Mesothelial cell of epicardium (in vitro differentiated cells): Measurements from ENCODE around the gene LRRC10. TPM values are rescaled to one million over a fixed set of nuclear protein-coding genes. Genes with fewer than 3 reads are reported as not detected.

ENCODE experiments used
- DNase-seq, 2 experiments: peaks; one replicate each; pipeline ENCODE4 v3.0.0; 2021; ENCODE audit warnings: low spot score in 2 of 2; ENCODE audit not compliant: unreplicated experiment in 2 of 2
- H3K27ac Mint-ChIP-seq: 2 replicates; pipeline ENCODE4 v1.8.0; 2021; ENCODE audit warnings: mixed read lengths
- H3K27me3 Mint-ChIP-seq: 2 replicates; pipeline ENCODE4 v1.8.0; 2021; ENCODE audit warnings: low read depth, mixed read lengths
- H3K36me3 Mint-ChIP-seq: 2 replicates; pipeline ENCODE4 v1.8.0; 2021; ENCODE audit warnings: mixed read lengths
- H3K4me1 Mint-ChIP-seq: 2 replicates; pipeline ENCODE4 v1.8.0; 2021; ENCODE audit warnings: mixed read lengths
- H3K4me3 Mint-ChIP-seq: 2 replicates; pipeline ENCODE4 v1.8.0; 2021; ENCODE audit warnings: mild to moderate bottlenecking, moderate library complexity, mixed read lengths
- H3K9me3 Mint-ChIP-seq: 2 replicates; pipeline ENCODE4 v1.8.0; 2021; ENCODE audit warnings: mixed read lengths
- total RNA-seq: library from RNA; stranded (reverse); gene quantifications from 3 replicates; pipeline ENCODE4 v1.2.1, GENCODE V29; 2021
- TF ChIP-seq, protein P1 (sequence below): fragments of 200-600 bp; sonication (generic); IDR thresholded peaks from one replicate; pipeline ENCODE4 v1.5.0; 2021; ENCODE audit warnings: antibody characterized with exemption; ENCODE audit not compliant: unreplicated experiment

Gene LRRC10
- total RNA-seq, 1 donor from 2014 or later, result not detected

DNA sequence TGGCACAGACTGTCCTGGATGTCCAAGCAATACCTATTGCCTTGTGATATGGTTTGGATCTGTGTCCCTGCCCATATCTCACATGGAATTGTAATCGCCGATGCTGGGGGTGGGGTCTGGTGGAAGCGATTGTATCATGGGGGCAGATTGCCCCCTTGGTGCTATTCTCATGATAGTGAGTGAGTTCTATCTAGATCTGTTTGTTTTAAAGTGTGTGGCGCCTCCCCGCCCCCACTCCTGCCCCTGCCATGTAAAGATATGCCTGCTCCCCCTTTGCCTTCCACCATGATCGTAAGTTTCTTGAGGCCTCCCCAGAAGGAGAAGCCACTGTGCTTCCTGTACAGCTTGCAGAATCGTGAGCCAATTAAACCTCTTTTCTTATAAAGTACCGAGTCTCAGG, 16.8 kb upstream of the LRRC10 start:
- H3K9me3 Mint-ChIP-seq, result no peaks in the 10 kb centered on the region
- H3K4me3 Mint-ChIP-seq, result no peak overlapping the region
- H3K27ac Mint-ChIP-seq, result no peak overlapping the region
- no peaks in the 10 kb centered on the region for H3K4me1 Mint-ChIP-seq
- TF ChIP-seq, protein P1, sequence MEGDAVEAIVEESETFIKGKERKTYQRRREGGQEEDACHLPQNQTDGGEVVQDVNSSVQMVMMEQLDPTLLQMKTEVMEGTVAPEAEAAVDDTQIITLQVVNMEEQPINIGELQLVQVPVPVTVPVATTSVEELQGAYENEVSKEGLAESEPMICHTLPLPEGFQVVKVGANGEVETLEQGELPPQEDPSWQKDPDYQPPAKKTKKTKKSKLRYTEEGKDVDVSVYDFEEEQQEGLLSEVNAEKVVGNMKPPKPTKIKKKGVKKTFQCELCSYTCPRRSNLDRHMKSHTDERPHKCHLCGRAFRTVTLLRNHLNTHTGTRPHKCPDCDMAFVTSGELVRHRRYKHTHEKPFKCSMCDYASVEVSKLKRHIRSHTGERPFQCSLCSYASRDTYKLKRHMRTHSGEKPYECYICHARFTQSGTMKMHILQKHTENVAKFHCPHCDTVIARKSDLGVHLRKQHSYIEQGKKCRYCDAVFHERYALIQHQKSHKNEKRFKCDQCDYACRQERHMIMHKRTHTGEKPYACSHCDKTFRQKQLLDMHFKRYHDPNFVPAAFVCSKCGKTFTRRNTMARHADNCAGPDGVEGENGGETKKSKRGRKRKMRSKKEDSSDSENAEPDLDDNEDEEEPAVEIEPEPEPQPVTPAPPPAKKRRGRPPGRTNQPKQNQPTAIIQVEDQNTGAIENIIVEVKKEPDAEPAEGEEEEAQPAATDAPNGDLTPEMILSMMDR, result no peak
- no peaks in the 10 kb centered on the region for H3K27me3 Mint-ChIP-seq
- no peaks in the 10 kb centered on the region for H3K36me3 Mint-ChIP-seq
- no peak for DNase-seq

DNA sequence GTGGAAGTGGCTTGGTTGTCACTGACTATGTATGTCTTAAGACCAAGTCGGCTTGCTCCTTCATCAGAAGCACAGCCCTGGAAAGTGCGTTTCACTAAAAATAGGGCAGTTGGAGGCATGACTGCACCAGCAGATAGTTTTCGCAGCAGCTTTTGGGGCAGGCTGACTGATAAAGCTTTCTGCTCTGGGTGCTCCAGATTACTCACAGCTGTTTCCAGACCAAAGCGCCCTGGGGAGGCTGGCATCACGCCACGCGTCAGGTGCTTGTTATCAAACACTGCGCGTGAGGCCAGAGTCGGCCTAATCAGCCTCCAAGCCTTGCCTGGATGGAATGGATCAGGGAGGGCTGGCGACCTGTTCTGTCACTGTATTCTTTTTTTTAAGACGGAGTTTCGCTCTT, 13.3 kb upstream of the LRRC10 start:
- H3K4me3 Mint-ChIP-seq, result no peak overlapping the region
- H3K36me3 Mint-ChIP-seq, result no peaks in the 10 kb centered on the region
- peaks cover 2% of the 10 kb centered on the region for H3K27me3 Mint-ChIP-seq
- DNase-seq, result no peak
- H3K27ac Mint-ChIP-seq, result no peak overlapping the region
- H3K9me3 Mint-ChIP-seq, result no peaks in the 10 kb centered on the region
- H3K4me1 Mint-ChIP-seq, result peaks cover 3% of the 10 kb centered on the region
- TF ChIP-seq, protein P1, result no peak

DNA sequence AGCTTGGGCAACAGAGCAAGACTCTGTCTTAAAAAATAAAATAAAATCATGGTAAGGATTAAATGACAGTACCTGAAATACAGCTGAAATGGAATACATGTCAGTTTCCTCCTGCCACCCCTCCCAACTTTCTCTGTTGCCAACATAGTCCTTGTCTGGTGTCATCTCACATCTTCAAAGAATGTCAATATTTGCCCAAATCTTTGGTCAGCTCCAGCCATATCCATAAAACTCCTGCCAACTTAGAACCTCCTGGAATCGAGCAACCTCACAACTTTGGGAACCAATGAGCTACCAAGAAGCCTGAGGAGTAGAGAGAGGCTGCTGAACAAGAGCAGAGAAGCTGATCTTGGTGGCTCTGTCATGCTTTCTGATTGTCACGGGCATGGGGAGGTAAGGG, 10.8 kb upstream of the LRRC10 start:
- Mint-ChIP-seq H3K9me3 (no peaks in the 10 kb centered on the region), H3K27me3 (peaks cover 8% of the 10 kb centered on the region), H3K4me3 (no peak overlapping the region), H3K4me1 (peaks cover 3% of the 10 kb centered on the region), H3K36me3 (no peaks in the 10 kb centered on the region), H3K27ac (no peak overlapping the region)
- TF ChIP-seq, protein P1, result no peak
- no peak for DNase-seq

DNA sequence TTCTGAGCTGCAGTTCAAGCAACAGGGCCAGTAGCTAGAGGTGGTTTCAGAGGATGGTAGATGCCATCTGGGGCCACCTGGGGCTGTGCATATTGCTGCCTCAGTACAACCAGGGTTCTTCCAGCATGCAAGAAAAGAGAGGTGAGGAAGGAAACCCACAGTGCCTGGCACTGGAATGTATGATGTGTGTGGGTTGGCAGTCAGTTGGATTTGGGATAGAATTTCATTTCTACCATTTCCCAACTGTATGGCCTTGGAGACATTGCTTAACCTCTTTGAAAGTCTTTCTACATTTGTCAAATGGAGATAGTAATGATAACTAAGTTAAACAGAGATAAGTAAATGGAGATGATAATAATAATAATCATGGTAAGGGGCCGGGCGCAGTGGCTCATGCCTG, 10.2 kb upstream of the LRRC10 start:
- H3K9me3 Mint-ChIP-seq, result no peaks in the 10 kb centered on the region
- DNase-seq, result no peak
- peaks cover 3% of the 10 kb centered on the region for H3K4me1 Mint-ChIP-seq
- no peaks in the 10 kb centered on the region for H3K36me3 Mint-ChIP-seq
- no peak overlapping the region for H3K27ac Mint-ChIP-seq
- peaks cover 8% of the 10 kb centered on the region for H3K27me3 Mint-ChIP-seq
- H3K4me3 Mint-ChIP-seq, result no peak overlapping the region
- TF ChIP-seq, protein P1, result no peak

DNA sequence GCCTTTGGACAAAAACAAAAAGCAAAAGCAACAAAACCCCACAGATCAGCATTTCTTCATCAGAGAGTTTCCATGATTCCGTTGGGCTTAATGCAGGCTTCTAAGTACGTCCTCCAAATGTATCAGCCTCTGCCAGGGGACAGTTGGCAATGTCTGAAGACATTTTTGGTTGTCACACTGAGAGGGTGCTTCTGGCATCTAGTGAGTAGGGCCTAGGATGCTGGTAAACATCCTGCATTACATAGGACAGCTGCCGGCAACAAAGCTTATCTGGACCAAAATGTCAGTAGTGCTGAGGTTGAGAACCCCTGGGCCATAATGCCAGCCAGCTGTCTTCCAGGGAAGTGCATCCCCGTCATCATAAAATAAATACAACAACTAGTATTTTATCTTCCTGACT, 9.4 kb upstream of the LRRC10 start:
- TF ChIP-seq, protein P1, result no peak
- Mint-ChIP-seq H3K27me3 (peaks cover 11% of the 10 kb centered on the region), H3K4me1 (peaks cover 3% of the 10 kb centered on the region), H3K9me3 (no peaks in the 10 kb centered on the region), H3K4me3 (no peak overlapping the region), H3K27ac (no peak overlapping the region), H3K36me3 (no peaks in the 10 kb centered on the region)
- DNase-seq, result no peak

DNA sequence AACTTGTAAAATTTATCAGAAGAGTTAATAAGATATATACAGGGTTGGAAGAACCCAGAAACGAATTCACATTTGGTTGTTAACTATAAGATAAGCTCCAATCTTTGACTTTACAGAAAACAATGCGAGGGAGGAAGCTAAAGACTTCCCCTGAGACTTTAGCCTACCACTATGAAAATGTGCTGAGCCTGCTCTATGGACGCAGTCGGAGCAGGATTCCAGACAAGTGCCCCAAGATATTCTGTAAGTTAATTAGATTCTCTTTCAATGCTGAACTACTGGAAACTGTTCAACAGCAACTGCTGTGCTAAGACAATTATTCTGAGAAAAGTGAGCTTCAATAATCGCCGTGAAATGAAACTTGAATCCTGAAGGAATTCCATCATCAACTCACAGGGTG, 8.3 kb upstream of the LRRC10 start:
- TF ChIP-seq, protein P1, result no peak
- H3K4me3 Mint-ChIP-seq, result no peak overlapping the region
- no peaks in the 10 kb centered on the region for H3K9me3 Mint-ChIP-seq
- no peak overlapping the region for H3K27ac Mint-ChIP-seq
- H3K4me1 Mint-ChIP-seq, result peaks cover 3% of the 10 kb centered on the region
- peaks cover 11% of the 10 kb centered on the region for H3K27me3 Mint-ChIP-seq
- DNase-seq, result no peak
- H3K36me3 Mint-ChIP-seq, result no peaks in the 10 kb centered on the region
